ENCODE measurements around the gene ANO2.

DNA sequence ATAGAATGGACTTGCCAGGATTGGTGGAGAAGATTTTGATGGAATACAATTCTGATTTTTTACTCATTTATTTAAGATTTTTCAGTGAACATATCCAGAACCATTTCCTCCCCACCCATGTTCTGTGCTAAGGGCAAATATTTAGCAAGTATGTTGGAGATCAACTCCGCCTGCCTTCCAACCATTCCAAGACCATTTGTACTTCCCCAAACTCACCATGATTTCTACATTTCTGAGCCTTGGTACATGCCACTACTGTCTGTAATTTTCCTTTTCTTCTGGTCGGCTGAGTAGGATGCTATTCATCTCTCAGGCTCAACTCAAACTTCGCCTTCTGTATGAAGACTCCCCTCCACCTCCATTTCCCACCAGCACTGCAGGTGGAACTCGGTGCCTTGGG, 362.5 kb downstream of the ANO2 start:
- TF ChIP-seq GATA2 (IDR thresholded peaks at IDR 0.05; ENCODE audit: low read depth, low read length), result no peak
- no peak for TF ChIP-seq GATA3 (IDR thresholded peaks at IDR 0.05; ENCODE audit: low read depth, low read length)
